PC-9 (cell line): ENCODE measurements around the gene DNAI2.

Experiments used
- EZH2 ChIP-seq: fragments of 200-600 bp; sonication (generic); IDR thresholded peaks from 2 replicates; pipeline ENCODE4 v1.8.0; 2017; ENCODE audit warnings: antibody characterized with exemption, low read depth
- TF ChIP-seq, protein P1 (sequence below): fragments of 200-600 bp; sonication (generic); conservative IDR thresholded peaks from 2 replicates; pipeline ENCODE4 v1.6.1; 2017; ENCODE audit warnings: mixed run types, antibody characterized with exemption, mild to moderate bottlenecking, moderate library complexity

DNA sequence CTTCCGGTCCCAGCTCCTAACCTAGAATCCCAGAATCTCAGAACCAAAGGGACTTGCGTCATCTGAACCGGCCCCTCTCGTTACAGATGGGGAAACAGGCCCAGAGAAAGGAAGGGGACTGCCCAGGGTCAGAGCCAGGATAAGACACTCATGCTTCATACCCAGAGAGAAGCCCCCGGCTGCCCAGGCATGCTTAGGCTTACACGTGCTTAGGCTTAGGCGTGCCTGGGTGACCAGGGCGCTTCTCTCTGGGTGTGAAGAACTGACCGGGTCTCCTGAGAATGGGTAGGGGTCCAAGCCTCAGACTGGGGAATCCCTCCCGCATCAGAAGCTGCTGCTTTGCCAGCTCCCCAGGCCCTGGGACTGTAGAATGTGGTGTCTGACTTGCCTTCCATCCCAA is 29.9 kb upstream of the DNAI2 start:
- TF ChIP-seq, protein P1, sequence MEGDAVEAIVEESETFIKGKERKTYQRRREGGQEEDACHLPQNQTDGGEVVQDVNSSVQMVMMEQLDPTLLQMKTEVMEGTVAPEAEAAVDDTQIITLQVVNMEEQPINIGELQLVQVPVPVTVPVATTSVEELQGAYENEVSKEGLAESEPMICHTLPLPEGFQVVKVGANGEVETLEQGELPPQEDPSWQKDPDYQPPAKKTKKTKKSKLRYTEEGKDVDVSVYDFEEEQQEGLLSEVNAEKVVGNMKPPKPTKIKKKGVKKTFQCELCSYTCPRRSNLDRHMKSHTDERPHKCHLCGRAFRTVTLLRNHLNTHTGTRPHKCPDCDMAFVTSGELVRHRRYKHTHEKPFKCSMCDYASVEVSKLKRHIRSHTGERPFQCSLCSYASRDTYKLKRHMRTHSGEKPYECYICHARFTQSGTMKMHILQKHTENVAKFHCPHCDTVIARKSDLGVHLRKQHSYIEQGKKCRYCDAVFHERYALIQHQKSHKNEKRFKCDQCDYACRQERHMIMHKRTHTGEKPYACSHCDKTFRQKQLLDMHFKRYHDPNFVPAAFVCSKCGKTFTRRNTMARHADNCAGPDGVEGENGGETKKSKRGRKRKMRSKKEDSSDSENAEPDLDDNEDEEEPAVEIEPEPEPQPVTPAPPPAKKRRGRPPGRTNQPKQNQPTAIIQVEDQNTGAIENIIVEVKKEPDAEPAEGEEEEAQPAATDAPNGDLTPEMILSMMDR = no peak
- no peak for TF ChIP-seq EZH2
